ENCODE results near the gene C9orf43.

- TF ChIP-seq CTCF (IDR thresholded peaks at IDR 0.05; ENCODE audit: borderline replicate concordance, extremely low read depth, low read length, poor library complexity, severe bottlenecking) (no peak), EZH2 (IDR thresholded peaks at IDR 0.05; ENCODE audit: borderline replicate concordance, low read depth, low read length, severe bottlenecking) (no peak)
These were observed 22.9 kb upstream of the C9orf43 start for GRCh38 chr9:113387560-113388230.

Measured in DND-41 (cell line).